HCT116 (cell line): Measurements from ENCODE around the gene ABR. TPM values are rescaled to one million over a fixed set of nuclear protein-coding genes. Genes with fewer than 3 reads are reported as not detected.

Experiments used
- ATAC-seq: fragments of 200-7000 bp; cut with Tn5 transposase; 2 replicates; pipeline ENCODE4 v1.9.1; 2020; ENCODE audit warnings: mild to moderate bottlenecking, moderate library complexity
- BruUV-seq: library from RNA; stranded (reverse); fragments of 400-500 nt; replicated peaks from 2 replicates; lab custom pipeline; 2021; lab: Mats Ljungman, UMichigan
- CTCF ChIA-PET: fragments of 300-600 bp; sonication (Branson Sonifier 250); formaldehyde crosslinking; loops from one replicate; lab custom pipeline; 2021; ENCODE audit warnings: antibody characterized with exemption; lab: Charles Lee
- POLR2A ChIA-PET: fragments of 300-600, 350-600 bp; sonication (Branson Sonifier 250); formaldehyde crosslinking; loops from one replicate; lab custom pipeline; 2021; ENCODE audit warnings: antibody characterized with exemption; lab: Charles Lee
- RAD21 ChIA-PET, 2 experiments: fragments of 300-600 bp; sonication (Branson Sonifier 250); formaldehyde crosslinking; loops; one replicate each; lab custom pipeline; 2023; ENCODE audit warnings: low total read pairs in 2 of 2; ENCODE audit not compliant: uncharacterized antibody in 2 of 2, unreplicated experiment in 2 of 2, low non-redundant PET in 1 of 2; lab: Charles Lee
- DNase-seq: peaks from one replicate; pipeline ENCODE4 v3.0.0-alpha.2; 2010; ENCODE audit warnings: low read depth, low spot score
- H2AFZ ChIP-seq: fragments of 200-600 bp; shearing (Covaris generic), sonication (generic); 2 replicates; pipeline ENCODE4 v1.6.1; 2017; ENCODE audit warnings: low read depth, mixed run types, mixed read lengths, antibody characterized with exemption, low read length; ENCODE audit not compliant: poor library complexity, severe bottlenecking
- H3K27ac ChIP-seq: 2 replicates; pipeline ENCODE4 v1.5.1; 2012; ENCODE audit warnings: low read depth, low read length
- H3K27me3 ChIP-seq: fragments of 200-600 bp; sonication (generic); 2 replicates; pipeline ENCODE4 v1.6.1; 2016; ENCODE audit warnings: mixed run types, low read length, mixed read lengths; ENCODE audit not compliant: insufficient read depth
- H3K36me3 ChIP-seq, 2 experiments: fragments of 200-500 bp in 1 of 2; fragments of 200-600 bp in 1 of 2; sonication (Bioruptor generic) in 1 of 2; sonication (generic) in 1 of 2; 2 replicates each; pipeline versions ENCODE4 v1.5.1 to v1.6.1; 2014 to 2016; ENCODE audit warnings: low read length in 2 of 2, inconsistent platforms in 1 of 2, mixed read lengths in 1 of 2, mixed run types in 1 of 2; ENCODE audit not compliant: insufficient read depth in 2 of 2, control insufficient read depth in 1 of 2
- H3K4me1 ChIP-seq, 2 experiments: fragments of 200-600 bp in 1 of 2; sonication (generic) in 1 of 2; 2 replicates each; pipeline versions ENCODE4 v1.5.1 to v1.6.1; 2012 to 2017; ENCODE audit warnings: low read length in 2 of 2, inconsistent platforms in 1 of 2, mild to moderate bottlenecking in 1 of 2, mixed read lengths in 1 of 2, mixed run types in 1 of 2, moderate library complexity in 1 of 2; ENCODE audit not compliant: insufficient read depth in 2 of 2, control insufficient read depth in 1 of 2
- H3K4me2 ChIP-seq: fragments of 200-600 bp; sonication (generic); 2 replicates; pipeline ENCODE4 v1.6.1; 2017; ENCODE audit warnings: mixed run types, low read length, mixed read lengths
- H3K4me3 ChIP-seq, 2 experiments: fragments of 200-600 bp in 1 of 2; sonication (generic) in 1 of 2; replicated peaks in 1 of 2; 2 replicates each; pipeline ENCODE4 v1.5.1; 2011 to 2016; ENCODE audit warnings: low read length in 2 of 2, control low read depth in 1 of 2, low read depth in 1 of 2, mild to moderate bottlenecking in 1 of 2, mixed read lengths in 1 of 2, mixed run types in 1 of 2
- H3K79me2 ChIP-seq: fragments of 200-600 bp; sonication (generic); 2 replicates; pipeline ENCODE4 v1.6.1; 2017; ENCODE audit warnings: mild to moderate bottlenecking, mixed run types, low read length, moderate library complexity, mixed read lengths; ENCODE audit not compliant: insufficient read depth
- H3K9ac ChIP-seq: fragments of 200-600 bp; sonication (generic); 2 replicates; pipeline ENCODE4 v1.6.1; 2016; ENCODE audit warnings: low read length, mixed read lengths
- H3K9me2 ChIP-seq: fragments of 200-600 bp; sonication (generic), shearing (Covaris generic); 2 replicates; pipeline ENCODE4 v1.6.1; 2017; ENCODE audit warnings: mixed run types, mild to moderate bottlenecking, moderate library complexity; ENCODE audit not compliant: insufficient read depth
- H3K9me3 ChIP-seq, 2 experiments: fragments of 200-500 bp in 1 of 2; fragments of 200-600 bp in 1 of 2; sonication (Bioruptor generic) in 1 of 2; sonication (generic) in 1 of 2; 2 replicates each; pipeline ENCODE4 v1.6.1; 2014 to 2017; ENCODE audit warnings: low read length in 2 of 2, mixed read lengths in 2 of 2, inconsistent platforms in 1 of 2, low read depth in 1 of 2, mild to moderate bottlenecking in 1 of 2, mixed run types in 1 of 2, moderate library complexity in 1 of 2; ENCODE audit not compliant: control insufficient read depth in 1 of 2, insufficient read depth in 1 of 2
- H4K20me1 ChIP-seq: fragments of 200-600 bp; sonication (generic), shearing (Covaris generic); 2 replicates; pipeline ENCODE4 v1.6.1; 2017; ENCODE audit warnings: mixed run types, mild to moderate bottlenecking, moderate library complexity; ENCODE audit not compliant: insufficient read depth
- CTCF ChIP-seq, 3 experiments: fragments of 200-600 bp in 1 of 3; sonication (generic) in 1 of 3; IDR thresholded peaks in 2 of 3; conservative IDR thresholded peaks in 1 of 3; 2 replicates each; pipeline ENCODE4 v1.5.1; 2012 to 2017; ENCODE audit warnings: low read depth in 2 of 3, low read length in 2 of 3, antibody characterized with exemption in 1 of 3, borderline replicate concordance in 1 of 3, control low read depth in 1 of 3, mild to moderate bottlenecking in 1 of 3, mixed read lengths in 1 of 3, mixed run types in 1 of 3, moderate library complexity in 1 of 3; ENCODE audit not compliant: insufficient read depth in 1 of 3
- EGR1 ChIP-seq: IDR thresholded peaks from 2 replicates; pipeline ENCODE4 v1.6.1; 2012; ENCODE audit warnings: low read depth
- TCF7L2 ChIP-seq: IDR thresholded peaks from 2 replicates; pipeline ENCODE4 v1.7.0; 2011; ENCODE audit warnings: borderline replicate concordance, inconsistent platforms; ENCODE audit not compliant: insufficient read depth, insufficient read length; ENCODE audit errors: extremely low read depth
- ZBTB33 ChIP-seq: IDR thresholded peaks from 2 replicates; pipeline ENCODE4 v1.6.1; 2011; ENCODE audit warnings: mild to moderate bottlenecking, low read length, moderate library complexity; ENCODE audit not compliant: insufficient replicate concordance; ENCODE audit errors: extremely low read depth
- intact Hi-C: fragments of 100-400 bp; cut with micrococcal nuclease; formaldehyde crosslinking; loops from 2 replicates; pipeline ENCODE4 v1.10.0; 2022
- total RNA-seq: library from RNA; stranded (reverse); gene quantifications from one replicate; pipeline ENCODE4 v1.2.1, GENCODE V29; 2021; ENCODE audit not compliant: unreplicated experiment

Gene ABR
- total RNA-seq, 1 experiment from 2014 or later: 58.5 TPM

- TF ChIP-seq CTCF (IDR thresholded peaks at IDR 0.05 in 2 of 3, conservative IDR thresholded peaks at IDR 0.05 in 1 of 3; ENCODE audit: borderline replicate concordance in 1 of 3, insufficient read depth in 1 of 3, low read depth in 2 of 3, low read length in 2 of 3) (no peak), EGR1 (no peak), TCF7L2 (no peak), ZBTB33 (no peak)
Observed at GRCh38 chr17:1227917-1228780, 48.4 kb upstream of the ABR start (continued).

GRCh38 chr17:1227365-1227764 lies 47.6 kb upstream of the ABR start:
- H3K27me3 ChIP-seq: no peaks in the 10 kb centered on the region
- no peaks in the 10 kb centered on the region for H4K20me1 ChIP-seq
- no peak for TF ChIP-seq EGR1
- BruUV-seq: no TSS peak
- no peak overlapping the region for H3K27ac ChIP-seq
- H3K79me2 ChIP-seq: no peaks in the 10 kb centered on the region
- no peaks in the 10 kb centered on the region for H3K9me2 ChIP-seq
- ChIA-PET CTCF (no interaction called here), RAD21 (no interaction called here), POLR2A (no interaction called here)
- intact Hi-C loops: no loop called here
- H2AFZ ChIP-seq: no peak overlapping the region
- H3K9ac ChIP-seq: no peak overlapping the region
- H3K4me2 ChIP-seq: no peak overlapping the region
- no peaks in the 10 kb centered on the region for H3K4me1 ChIP-seq
- no peaks in the 10 kb centered on the region for H3K36me3 ChIP-seq
- no peak overlapping the region for H3K4me3 ChIP-seq
- no peak for ATAC-seq
- H3K9me3 ChIP-seq: no peaks in the 10 kb centered on the region
- DNase-seq: no peak
